RWPE2 (cell line): Measurements from ENCODE around the gene BRD4.
"Not testable (repeated sequence)": the region's sequence is repeated elsewhere in the genome, so short reads cannot be mapped to it uniquely, and the experiment has no call there.

Experiments
- ATAC-seq: fragments of 200-7000 bp; cut with Tn5 transposase; 3 replicates; pipeline ENCODE4 v1.9.1; 2021; ENCODE audit warnings: low read depth
- DNase-seq: peaks from one replicate; pipeline ENCODE4 v3.0.0-alpha.2; 2020; ENCODE audit warnings: low spot score
- H3K27ac ChIP-seq: fragments of 450-650 bp; 2 replicates; pipeline ENCODE4 v1.5.1; 2017; ENCODE audit warnings: mild to moderate bottlenecking; ENCODE audit not compliant: poor library complexity, severe bottlenecking
- H3K27me3 ChIP-seq: fragments of 250-450 bp; sonication (Bioruptor Pico); 2 replicates; pipeline ENCODE4 v1.5.1; 2021; ENCODE audit warnings: mild to moderate bottlenecking, moderate library complexity; ENCODE audit not compliant: insufficient read depth, poor library complexity, severe bottlenecking
- H3K36me3 ChIP-seq: fragments of 250-450 bp; sonication (Bioruptor Pico); 2 replicates; pipeline ENCODE4 v1.5.1; 2020; ENCODE audit warnings: low read depth, mild to moderate bottlenecking, moderate library complexity
- H3K4me1 ChIP-seq: fragments of 250-450 bp; sonication (Bioruptor Pico); 2 replicates; pipeline ENCODE4 v1.5.1; 2021; ENCODE audit warnings: mild to moderate bottlenecking, moderate library complexity; ENCODE audit not compliant: insufficient read depth, poor library complexity, severe bottlenecking
- H3K4me3 ChIP-seq: fragments of 250-450 bp; sonication (Bioruptor Pico); 2 replicates; pipeline ENCODE4 v1.5.1; 2021; ENCODE audit warnings: mild to moderate bottlenecking, moderate library complexity; ENCODE audit not compliant: severe bottlenecking
- H3K9me3 ChIP-seq: fragments of 250-450 bp; sonication (Bioruptor Pico); 2 replicates; pipeline ENCODE4 v1.5.1; 2021; ENCODE audit warnings: mild to moderate bottlenecking, moderate library complexity; ENCODE audit not compliant: severe bottlenecking
- TF ChIP-seq, protein P1 (sequence below): fragments of 450-650 bp; IDR thresholded peaks from one replicate; pipeline ENCODE4 v1.5.1; 2017; ENCODE audit warnings: mild to moderate bottlenecking, moderate library complexity; ENCODE audit not compliant: poor library complexity, severe bottlenecking

The BRD4 gene

GRCh38 chr19:15360015-15360414 is 27.7 kb upstream of the BRD4 start:
- DNase-seq, H3K27ac ChIP-seq, ATAC-seq, H3K9me3 ChIP-seq, H3K4me1 ChIP-seq, H3K27me3 ChIP-seq, H3K4me3 ChIP-seq: not testable (repeated sequence)
- H3K36me3 ChIP-seq: peaks cover 67% of the 10 kb centered on the region

DNA sequence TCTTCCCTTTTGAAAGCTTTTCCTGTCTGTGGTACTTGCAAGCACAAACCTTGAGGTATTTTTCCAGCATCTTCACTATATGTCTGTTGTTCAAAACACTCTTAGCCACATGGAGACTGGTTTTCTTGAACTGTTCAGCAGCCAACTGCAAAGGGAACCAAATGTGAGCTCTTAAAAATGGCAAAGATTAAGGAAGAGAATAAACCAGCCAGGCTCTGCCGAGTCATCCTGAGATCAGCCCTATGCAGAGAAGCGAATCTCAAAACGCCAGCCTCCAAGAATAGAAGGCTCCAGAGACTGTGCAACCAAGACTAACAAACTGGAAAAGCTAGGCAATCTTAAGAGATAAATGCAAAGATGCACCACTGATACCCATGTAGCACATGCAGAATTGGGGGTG is 26.6 kb upstream of the BRD4 start:
- peaks cover 73% of the 10 kb centered on the region for H3K36me3 ChIP-seq
- DNase-seq (no peak), ATAC-seq (no peak)
- no peak overlapping the region for H3K27ac ChIP-seq
- H3K9me3 ChIP-seq: no peaks in the 10 kb centered on the region
- TF ChIP-seq, protein P1, sequence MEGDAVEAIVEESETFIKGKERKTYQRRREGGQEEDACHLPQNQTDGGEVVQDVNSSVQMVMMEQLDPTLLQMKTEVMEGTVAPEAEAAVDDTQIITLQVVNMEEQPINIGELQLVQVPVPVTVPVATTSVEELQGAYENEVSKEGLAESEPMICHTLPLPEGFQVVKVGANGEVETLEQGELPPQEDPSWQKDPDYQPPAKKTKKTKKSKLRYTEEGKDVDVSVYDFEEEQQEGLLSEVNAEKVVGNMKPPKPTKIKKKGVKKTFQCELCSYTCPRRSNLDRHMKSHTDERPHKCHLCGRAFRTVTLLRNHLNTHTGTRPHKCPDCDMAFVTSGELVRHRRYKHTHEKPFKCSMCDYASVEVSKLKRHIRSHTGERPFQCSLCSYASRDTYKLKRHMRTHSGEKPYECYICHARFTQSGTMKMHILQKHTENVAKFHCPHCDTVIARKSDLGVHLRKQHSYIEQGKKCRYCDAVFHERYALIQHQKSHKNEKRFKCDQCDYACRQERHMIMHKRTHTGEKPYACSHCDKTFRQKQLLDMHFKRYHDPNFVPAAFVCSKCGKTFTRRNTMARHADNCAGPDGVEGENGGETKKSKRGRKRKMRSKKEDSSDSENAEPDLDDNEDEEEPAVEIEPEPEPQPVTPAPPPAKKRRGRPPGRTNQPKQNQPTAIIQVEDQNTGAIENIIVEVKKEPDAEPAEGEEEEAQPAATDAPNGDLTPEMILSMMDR: no peak
- no peaks in the 10 kb centered on the region for H3K27me3 ChIP-seq
- no peak overlapping the region for H3K4me3 ChIP-seq
- no peaks in the 10 kb centered on the region for H3K4me1 ChIP-seq

GRCh38 chr19:15357906-15358305 is 25.6 kb upstream of the BRD4 start:
- Histone ChIP-seq H3K36me3 (peaks cover 77% of the 10 kb centered on the region), H3K27ac (no peak overlapping the region)
- no peak for ATAC-seq

DNA sequence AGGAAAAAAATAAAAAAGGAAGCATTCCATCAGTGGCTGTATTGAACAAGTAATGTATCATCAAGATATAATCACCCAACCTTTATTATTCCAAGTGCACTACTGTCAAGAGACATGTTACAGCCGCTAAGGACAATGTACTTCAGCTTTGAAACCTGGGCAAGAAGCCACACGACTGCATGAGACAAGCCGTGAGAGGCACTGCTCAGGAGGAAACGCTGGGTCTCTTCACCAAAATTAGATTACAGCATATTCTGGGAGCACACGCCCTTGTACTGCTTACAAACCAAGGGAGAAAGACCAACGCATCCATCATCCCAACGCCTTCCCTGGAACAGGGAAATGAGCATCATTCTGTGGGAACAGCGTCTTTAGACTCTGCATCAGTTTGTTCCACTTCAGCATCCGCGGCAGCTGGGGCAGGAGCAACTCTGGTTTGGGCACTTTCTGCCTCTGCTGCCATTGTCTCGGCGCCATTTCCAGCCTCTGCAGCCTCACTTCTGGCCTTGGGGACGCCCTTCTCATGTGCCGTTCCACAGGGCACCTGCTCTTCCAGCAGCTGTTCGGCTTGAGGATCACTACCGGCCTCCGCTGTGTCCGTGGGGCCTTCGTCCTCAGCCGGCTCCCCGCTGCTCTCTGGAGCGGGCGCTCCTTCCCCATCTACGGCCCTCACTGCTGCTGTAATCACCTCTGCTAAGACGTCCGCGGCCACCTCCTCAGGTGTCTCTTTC is 22.4 kb upstream of the BRD4 start:
- TF ChIP-seq, protein P1: no peak
- Histone ChIP-seq H3K9me3 (no peaks in the 10 kb centered on the region), H3K4me3 (no peak overlapping the region), H3K27me3 (no peaks in the 10 kb centered on the region), H3K27ac (no peak overlapping the region), H3K36me3 (peaks cover 58% of the 10 kb centered on the region), H3K4me1 (no peaks in the 10 kb centered on the region)
- ATAC-seq: 0 out of 3 replicates have a peak, but pooled peaks have one; percentile 12
- DNase-seq: no peak

More at GRCh38 chr19:15357906-15358305, 25.6 kb upstream of the BRD4 start:
- TF ChIP-seq, protein P1: no peak
- no peaks in the 10 kb centered on the region for H3K9me3 ChIP-seq
- H3K27me3 ChIP-seq: no peaks in the 10 kb centered on the region
- H3K4me1 ChIP-seq: no peaks in the 10 kb centered on the region
- no peak for DNase-seq
- H3K4me3 ChIP-seq: no peak overlapping the region

DNA sequence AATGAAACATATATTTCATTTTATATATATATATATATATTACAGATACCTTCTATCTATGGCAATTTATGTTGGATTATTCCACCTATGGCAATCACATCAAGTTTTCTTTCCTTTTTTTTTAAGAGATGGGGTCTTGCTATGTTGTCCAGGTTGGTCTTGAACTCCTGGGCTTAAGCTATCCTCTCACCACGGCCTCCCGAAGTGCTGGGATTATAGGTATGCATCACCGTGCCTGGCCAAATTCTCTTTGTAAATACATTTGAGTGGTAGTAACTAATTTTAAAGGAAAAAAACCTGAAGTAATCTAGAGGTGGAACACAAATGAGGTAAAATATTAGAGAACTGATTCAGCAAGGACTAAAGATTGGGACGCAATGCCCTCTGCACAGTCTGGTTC is 21.6 kb upstream of the BRD4 start:
- TF ChIP-seq, protein P1: no peak
- DNase-seq (no peak), ATAC-seq (no peak)
- no peaks in the 10 kb centered on the region for H3K27me3 ChIP-seq
- H3K9me3 ChIP-seq: no peaks in the 10 kb centered on the region
- peaks cover 50% of the 10 kb centered on the region for H3K36me3 ChIP-seq
- H3K27ac ChIP-seq: no peak overlapping the region
- H3K4me1 ChIP-seq: no peaks in the 10 kb centered on the region
- no peak overlapping the region for H3K4me3 ChIP-seq

DNA sequence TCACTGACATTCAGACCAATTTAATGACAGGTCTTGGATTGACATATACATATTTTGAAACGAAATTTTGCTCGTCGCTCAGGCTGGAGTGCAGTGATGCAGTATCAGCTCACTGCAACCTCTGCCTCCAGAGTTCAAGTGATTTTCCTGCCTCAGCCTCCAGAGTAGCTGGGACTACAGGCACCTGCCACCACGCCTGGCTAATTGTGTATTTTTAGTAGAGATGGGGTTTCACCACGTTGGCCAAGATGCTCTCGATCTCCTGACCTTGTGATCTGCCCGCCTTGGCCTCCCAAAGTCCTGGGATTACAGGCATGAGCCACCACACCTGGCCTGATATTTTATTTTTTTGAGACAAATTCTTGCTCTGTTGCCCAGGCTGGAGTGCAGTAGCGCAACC is 20.2 kb upstream of the BRD4 start:
- not testable (repeated sequence) for H3K9me3 ChIP-seq, DNase-seq, H3K4me1 ChIP-seq, H3K27ac ChIP-seq, ATAC-seq, H3K4me3 ChIP-seq, H3K27me3 ChIP-seq
- peaks cover 36% of the 10 kb centered on the region for H3K36me3 ChIP-seq

GRCh38 chr19:15341328-15341727 is 9.0 kb upstream of the BRD4 start:
- H3K4me1 ChIP-seq, H3K9me3 ChIP-seq, ATAC-seq, H3K27ac ChIP-seq, DNase-seq, H3K27me3 ChIP-seq, H3K4me3 ChIP-seq: not testable (repeated sequence)
- peaks cover 46% of the 10 kb centered on the region for H3K36me3 ChIP-seq
